COLO668 (cell line): ENCODE measurements around the gene PKP4.

Experiments
- DNase-seq: peaks from one replicate; lab custom pipeline; 2025; ENCODE audit not compliant: unreplicated experiment; lab: John Stamatoyannopoulos, UW

Gene PKP4

GRCh38 chr2:158730621-158731140, 273.9 kb downstream of the PKP4 start:
- DNase-seq, result no peak

- DNase-seq, result no peak
Measured at GRCh38 chr2:158731386-158731785, 274.6 kb downstream of the PKP4 start.
